Keratinocyte (primary cell): ENCODE data around the gene PDE6G. TPM values are rescaled to one million over a fixed set of nuclear protein-coding genes. Genes with fewer than 3 reads are reported as not detected.

Experiments
- DNase-seq: peaks from one replicate; pipeline ENCODE4 v3.0.0-alpha.2; 2011; ENCODE audit warnings: low read depth, missing footprints, low spot score
- FAIRE-seq: peaks from 2 replicates; lab custom pipeline; 2011; peaks lifted over from hg19 to GRCh38; lab: Jason Lieb, UNC
- H2AFZ ChIP-seq: 2 replicates; pipeline ENCODE4 v1.6.0; 2012; ENCODE audit warnings: low read length, control low read depth, inconsistent platforms; ENCODE audit not compliant: control insufficient read depth
- H3K27ac ChIP-seq: 2 replicates; pipeline ENCODE4 v1.5.1; 2011; ENCODE audit warnings: low read length; ENCODE audit not compliant: control insufficient read depth, insufficient read depth
- H3K27me3 ChIP-seq: 3 replicates; pipeline ENCODE4 v1.6.0; 2011; ENCODE audit warnings: low read length; ENCODE audit not compliant: control insufficient read depth, insufficient read depth; ENCODE audit errors: extremely low read depth
- H3K36me3 ChIP-seq, 2 experiments: 2 replicates in 1 of 2; 3 replicates in 1 of 2; pipeline ENCODE4 v1.5.1; 2011; ENCODE audit warnings: low read length in 2 of 2, mild to moderate bottlenecking in 1 of 2; ENCODE audit not compliant: control insufficient read depth in 2 of 2, insufficient read depth in 2 of 2; ENCODE audit errors: extremely low read depth in 1 of 2
- H3K4me1 ChIP-seq: 3 replicates; pipeline ENCODE4 v1.5.1; 2011; ENCODE audit warnings: low read length; ENCODE audit not compliant: control insufficient read depth, insufficient read depth; ENCODE audit errors: extremely low read depth
- H3K4me2 ChIP-seq: 3 replicates; pipeline ENCODE4 v1.6.0; 2011; ENCODE audit warnings: low read depth, low read length; ENCODE audit not compliant: control insufficient read depth, insufficient read depth; ENCODE audit errors: extremely low read depth
- H3K4me3 ChIP-seq, 3 experiments: fragments of 200-600 bp in 1 of 3; sonication (generic) in 1 of 3; 2 replicates in 2 of 3; 3 replicates in 1 of 3; pipeline ENCODE4 v1.5.1; 2011 to 2016; ENCODE audit warnings: low read length in 3 of 3, mild to moderate bottlenecking in 3 of 3, control low read depth in 2 of 3, inconsistent platforms in 1 of 3, low read depth in 1 of 3, mixed read lengths in 1 of 3, mixed run types in 1 of 3, moderate library complexity in 1 of 3; ENCODE audit not compliant: control insufficient read depth in 2 of 3, insufficient read depth in 2 of 3; ENCODE audit errors: extremely low read depth in 1 of 3
- H3K79me2 ChIP-seq: 2 replicates; pipeline ENCODE4 v1.6.0; 2012; ENCODE audit warnings: low read length; ENCODE audit not compliant: control insufficient read depth, insufficient read depth
- H3K9ac ChIP-seq: 3 replicates; pipeline ENCODE4 v1.6.0; 2011; ENCODE audit warnings: low read length; ENCODE audit not compliant: control insufficient read depth, insufficient read depth; ENCODE audit errors: extremely low read depth
- H3K9me1 ChIP-seq: 3 replicates; pipeline ENCODE4 v1.6.0; 2011; ENCODE audit warnings: low read length; ENCODE audit not compliant: control insufficient read depth, insufficient read depth; ENCODE audit errors: extremely low read depth
- H3K9me3 ChIP-seq: 2 replicates; pipeline ENCODE4 v1.5.1; 2012; ENCODE audit warnings: low read depth, low read length; ENCODE audit not compliant: control insufficient read depth
- H4K20me1 ChIP-seq: 3 replicates; pipeline ENCODE4 v1.6.0; 2011; ENCODE audit warnings: low read length; ENCODE audit not compliant: control insufficient read depth, insufficient read depth; ENCODE audit errors: extremely low read depth
- EZH2 ChIP-seq: IDR thresholded peaks from one replicate; pipeline ENCODE4 v1.6.1; 2012; ENCODE audit warnings: inconsistent platforms, mild to moderate bottlenecking, low read length, moderate library complexity
- dilution Hi-C: fragments of 300-500 bp; cut with MboI; formaldehyde crosslinking; loops from one replicate; pipeline ENCODE4 v1.7.0; 2020; ENCODE audit warnings: low sequenced_read_pairs; ENCODE audit not compliant: extremely low pct_ligation_motif_present
- polyA minus RNA-seq, 3 experiments: library from RNA; depleted of rRNA, polyadenylated mRNA; stranded (reverse); fragments of >200 nt; gene quantifications; 1 replicate in 1 of 3; 2 replicates in 1 of 3; 3 replicates in 1 of 3; pipeline ENCODE4 v1.2.3, GENCODE V29; 2011
- polyA plus RNA-seq, 5 experiments: library from polyadenylated mRNA; depleted of rRNA in 3 of 5; stranded (reverse) in 3 of 5; stranded (forward) in 1 of 5; unstranded in 1 of 5; fragments of >200 nt; gene quantifications; 1 replicate in 1 of 5; 2 replicates in 3 of 5; 3 replicates in 1 of 5; pipeline versions ENCODE4 v1.2.1 to v1.2.3, GENCODE V29; 2011 to 2012; ENCODE audit warnings: missing spikeins in 2 of 5, low read depth in 1 of 5, low replicate concordance in 1 of 5
- TF ChIP-seq, protein P1 (sequence below), 3 experiments: IDR thresholded peaks in 1 of 3; conservative IDR thresholded peaks in 1 of 3; optimal IDR thresholded peaks in 1 of 3; 2 replicates in 2 of 3; 3 replicates in 1 of 3; pipeline versions ENCODE3 to v1.5.1; 2011; ENCODE audit warnings: low read length in 3 of 3, mild to moderate bottlenecking in 3 of 3, moderate library complexity in 2 of 3, control low read depth in 1 of 3, inconsistent platforms in 1 of 3; ENCODE audit not compliant: insufficient read depth in 2 of 3; ENCODE audit errors: extremely low read depth in 1 of 3

PDE6G gene
- polyA plus RNA-seq: 0.24 TPM in 1 of 3 replicates, not detected in the others
- not detected for polyA plus RNA-seq (2011; ENCODE audit: low read depth)
- polyA plus RNA-seq (2011; cell fraction: cytosol; rRNA removed): not detected in 2 replicates
- polyA plus RNA-seq (2011; cell fraction: nucleus; rRNA removed): not detected in 2 replicates
- polyA plus RNA-seq (2012; ENCODE audit: low replicate concordance): 0.31 TPM in 1 of 2 replicates, not detected in the other
- polyA minus RNA-seq: not detected in 3 replicates
- polyA minus RNA-seq (2011; cell fraction: cytosol; rRNA and poly(A)+ RNA removed): not detected
- polyA minus RNA-seq (2011; cell fraction: nucleus; rRNA and poly(A)+ RNA removed): not detected in 2 replicates

DNA sequence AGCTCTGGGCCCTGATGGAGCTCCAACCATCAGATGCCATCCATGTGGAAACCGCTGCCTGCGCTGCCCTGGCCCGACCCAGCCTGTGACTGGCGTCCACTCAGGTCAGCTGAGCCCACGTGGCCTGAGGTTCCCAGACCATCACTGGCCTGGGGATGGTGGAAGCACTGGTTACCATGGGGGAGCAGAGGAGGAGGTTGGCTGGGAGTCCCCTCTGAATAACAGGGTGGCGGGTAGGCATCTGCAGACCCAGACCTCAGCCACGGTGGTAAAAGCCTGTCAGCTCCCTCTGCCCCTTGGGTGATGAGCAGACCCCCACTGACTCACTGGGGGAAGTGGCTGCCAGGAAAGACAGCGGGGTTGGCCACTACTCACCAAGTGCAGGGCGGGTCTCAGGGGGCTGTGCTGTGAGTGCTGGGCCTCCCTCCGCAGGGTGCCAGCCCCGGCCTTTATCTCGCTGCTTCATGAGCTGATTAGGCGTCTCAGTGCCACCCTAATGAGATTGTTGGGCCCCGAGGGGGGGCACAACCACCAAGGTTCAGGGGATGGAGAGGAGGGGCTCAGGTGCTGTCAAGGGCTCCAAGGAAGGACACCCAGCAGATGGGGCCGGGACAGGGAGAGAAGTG, at the start of gene PDE6G:
Gene PDE6G (minus strand): TSS at position 425 of the 626 bp plus-strand sequence. CDS start 3,237 bp downstream, outside the sequence.
- H3K9me3 ChIP-seq: no peaks in the 10 kb centered on the region
- H4K20me1 ChIP-seq: no peaks in the 10 kb centered on the region
- FAIRE-seq (no peak), DNase-seq (no peak)
- H3K4me1 ChIP-seq: peaks cover 9% of the 10 kb centered on the region
- H3K4me2 ChIP-seq: no peak within 1 kb of the TSS
- no peak within 1 kb of the TSS for H2AFZ ChIP-seq
- no peak within 1 kb of the TSS for H3K27ac ChIP-seq
- H3K36me3 ChIP-seq: no peaks in the 10 kb centered on the region
- no peaks in the 10 kb centered on the region for H3K27me3 ChIP-seq
- no peak for TF ChIP-seq EZH2
- TF ChIP-seq, protein P1, sequence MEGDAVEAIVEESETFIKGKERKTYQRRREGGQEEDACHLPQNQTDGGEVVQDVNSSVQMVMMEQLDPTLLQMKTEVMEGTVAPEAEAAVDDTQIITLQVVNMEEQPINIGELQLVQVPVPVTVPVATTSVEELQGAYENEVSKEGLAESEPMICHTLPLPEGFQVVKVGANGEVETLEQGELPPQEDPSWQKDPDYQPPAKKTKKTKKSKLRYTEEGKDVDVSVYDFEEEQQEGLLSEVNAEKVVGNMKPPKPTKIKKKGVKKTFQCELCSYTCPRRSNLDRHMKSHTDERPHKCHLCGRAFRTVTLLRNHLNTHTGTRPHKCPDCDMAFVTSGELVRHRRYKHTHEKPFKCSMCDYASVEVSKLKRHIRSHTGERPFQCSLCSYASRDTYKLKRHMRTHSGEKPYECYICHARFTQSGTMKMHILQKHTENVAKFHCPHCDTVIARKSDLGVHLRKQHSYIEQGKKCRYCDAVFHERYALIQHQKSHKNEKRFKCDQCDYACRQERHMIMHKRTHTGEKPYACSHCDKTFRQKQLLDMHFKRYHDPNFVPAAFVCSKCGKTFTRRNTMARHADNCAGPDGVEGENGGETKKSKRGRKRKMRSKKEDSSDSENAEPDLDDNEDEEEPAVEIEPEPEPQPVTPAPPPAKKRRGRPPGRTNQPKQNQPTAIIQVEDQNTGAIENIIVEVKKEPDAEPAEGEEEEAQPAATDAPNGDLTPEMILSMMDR (optimal IDR thresholded peaks at IDR 0.05 in 1 of 3, IDR thresholded peaks at IDR 0.05 in 1 of 3, conservative IDR thresholded peaks at IDR 0.05 in 1 of 3; ENCODE audit: extremely low read depth in 1 of 3, insufficient read depth in 2 of 3, low read length in 3 of 3): no peak
- H3K79me2 ChIP-seq: no peaks in the 10 kb centered on the region
- H3K9ac ChIP-seq: no peak within 1 kb of the TSS
- dilution Hi-C loops: no loop called here
- no peaks in the 10 kb centered on the region for H3K9me1 ChIP-seq
- no peak within 1 kb of the TSS for H3K4me3 ChIP-seq

DNA sequence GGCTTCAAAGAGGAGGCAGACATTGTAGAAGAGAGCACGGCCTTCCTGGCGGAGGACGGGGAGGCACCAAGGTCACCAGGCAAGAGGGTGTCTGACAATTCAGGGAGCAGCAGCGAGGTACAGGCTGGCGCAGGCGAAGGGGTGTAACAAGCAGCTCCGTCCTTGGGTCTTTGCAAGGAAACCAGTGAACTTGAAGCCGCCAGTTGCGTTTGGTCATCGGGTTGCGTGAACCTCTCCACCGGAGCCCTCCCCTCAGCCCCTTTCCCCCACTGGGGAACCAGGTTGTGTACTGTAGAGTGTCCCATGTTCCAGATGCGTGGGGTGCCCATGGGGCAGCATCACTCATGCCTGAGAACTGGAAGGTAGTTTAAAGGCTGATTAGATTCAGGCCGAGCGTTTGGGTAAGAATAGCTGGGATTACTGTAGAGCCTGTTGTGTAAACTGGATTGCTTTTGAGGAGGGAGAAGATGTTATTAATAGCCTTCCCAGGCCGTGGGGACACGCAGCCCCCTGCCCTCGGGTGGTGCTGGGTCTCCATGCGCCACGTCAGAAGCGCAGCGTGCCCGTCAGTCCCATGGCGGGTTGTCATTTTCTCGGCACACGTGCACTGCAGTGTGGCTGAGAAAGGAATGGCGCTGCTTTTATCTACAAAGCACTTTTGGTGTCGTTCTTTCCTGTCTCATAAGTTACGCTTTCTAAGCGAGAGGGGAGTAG, 49.3 kb upstream of the PDE6G start:
- no peak for FAIRE-seq
- H3K9ac ChIP-seq: no peak overlapping the region
- H2AFZ ChIP-seq: no peak overlapping the region
- dilution Hi-C loops: no loop called here
- no peak overlapping the region for H3K4me2 ChIP-seq
- peaks cover 53% of the 10 kb centered on the region for H3K79me2 ChIP-seq
- DNase-seq: no peak
- H3K4me1 ChIP-seq: peaks cover 19% of the 10 kb centered on the region
- H4K20me1 ChIP-seq: no peaks in the 10 kb centered on the region
- H3K4me3 ChIP-seq: no peak overlapping the region
- H3K9me3 ChIP-seq: no peaks in the 10 kb centered on the region
- no peaks in the 10 kb centered on the region for H3K9me1 ChIP-seq
- H3K27ac ChIP-seq: no peak overlapping the region
- H3K27me3 ChIP-seq: no peaks in the 10 kb centered on the region
- peaks cover 30 to 50% of the 10 kb centered on the region in 2 experiments for H3K36me3 ChIP-seq
- TF ChIP-seq, protein P1 (optimal IDR thresholded peaks at IDR 0.05 in 1 of 3, IDR thresholded peaks at IDR 0.05 in 1 of 3, conservative IDR thresholded peaks at IDR 0.05 in 1 of 3; ENCODE audit: extremely low read depth in 1 of 3, insufficient read depth in 2 of 3, low read length in 3 of 3): no peak
- TF ChIP-seq EZH2: no peak
